Fibroblast of lung (primary cell): ENCODE data around the gene SP8.

Source experiments
- EZH2 ChIP-seq: IDR thresholded peaks from 2 replicates; pipeline ENCODE4 v1.5.1; 2012; ENCODE audit warnings: low read length, control low read depth, mild to moderate bottlenecking; ENCODE audit errors: missing control alignments
- TF ChIP-seq, protein P1 (sequence below), 2 donors: IDR thresholded peaks in 1 of 2; conservative IDR thresholded peaks in 1 of 2; 1 replicate in 1 of 2; 2 replicates in 1 of 2; pipeline ENCODE4 v1.5.1; 2011 to 2012; ENCODE audit warnings: low read length in 2 of 2, control low read depth in 1 of 2, inconsistent platforms in 1 of 2, low read depth in 1 of 2, mild to moderate bottlenecking in 1 of 2

DNA sequence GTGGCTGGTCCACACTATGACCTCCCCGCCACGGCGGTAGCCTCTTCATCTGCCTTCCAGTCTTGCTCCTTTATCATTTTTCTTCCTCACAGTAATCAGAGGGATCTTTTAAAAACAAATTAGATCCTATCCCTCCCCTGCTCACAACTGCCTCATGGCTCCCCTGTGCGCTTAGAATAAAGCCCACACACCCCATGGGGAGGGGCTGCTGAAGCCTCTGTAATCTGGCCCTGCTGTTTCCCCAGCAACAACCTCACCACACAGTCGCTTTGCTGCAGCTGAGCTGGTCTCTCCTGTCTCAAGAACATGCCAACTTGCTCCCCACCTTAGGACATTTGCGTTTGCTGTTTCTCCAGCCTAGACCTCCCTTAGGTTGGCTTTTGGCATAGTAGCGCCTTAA, 41.0 kb downstream of the SP8 start:
- TF ChIP-seq, protein P1, sequence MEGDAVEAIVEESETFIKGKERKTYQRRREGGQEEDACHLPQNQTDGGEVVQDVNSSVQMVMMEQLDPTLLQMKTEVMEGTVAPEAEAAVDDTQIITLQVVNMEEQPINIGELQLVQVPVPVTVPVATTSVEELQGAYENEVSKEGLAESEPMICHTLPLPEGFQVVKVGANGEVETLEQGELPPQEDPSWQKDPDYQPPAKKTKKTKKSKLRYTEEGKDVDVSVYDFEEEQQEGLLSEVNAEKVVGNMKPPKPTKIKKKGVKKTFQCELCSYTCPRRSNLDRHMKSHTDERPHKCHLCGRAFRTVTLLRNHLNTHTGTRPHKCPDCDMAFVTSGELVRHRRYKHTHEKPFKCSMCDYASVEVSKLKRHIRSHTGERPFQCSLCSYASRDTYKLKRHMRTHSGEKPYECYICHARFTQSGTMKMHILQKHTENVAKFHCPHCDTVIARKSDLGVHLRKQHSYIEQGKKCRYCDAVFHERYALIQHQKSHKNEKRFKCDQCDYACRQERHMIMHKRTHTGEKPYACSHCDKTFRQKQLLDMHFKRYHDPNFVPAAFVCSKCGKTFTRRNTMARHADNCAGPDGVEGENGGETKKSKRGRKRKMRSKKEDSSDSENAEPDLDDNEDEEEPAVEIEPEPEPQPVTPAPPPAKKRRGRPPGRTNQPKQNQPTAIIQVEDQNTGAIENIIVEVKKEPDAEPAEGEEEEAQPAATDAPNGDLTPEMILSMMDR (conservative IDR thresholded peaks at IDR 0.05 in 1 of 2, IDR thresholded peaks at IDR 0.05 in 1 of 2; ENCODE audit: low read depth in 1 of 2, low read length in 2 of 2): no peak
- no peak for TF ChIP-seq EZH2
